IMR-90 (cell line): ENCODE data around the gene EXOC4.

ENCODE experiments used
- CEBPB ChIP-seq: IDR thresholded peaks from 2 replicates; pipeline ENCODE4 v1.6.1; 2012; ENCODE audit warnings: low read depth, low read length, improper control_type of control experiment
- FOS ChIP-seq: fragments of 150-350 bp; IDR thresholded peaks from 2 replicates; pipeline ENCODE4 v1.6.1; 2016; ENCODE audit warnings: low read depth, low read length
- POLR2A ChIP-seq: IDR thresholded peaks from 2 replicates; pipeline ENCODE4 v1.6.1; 2012; ENCODE audit warnings: mild to moderate bottlenecking, low read depth, low read length
- TF ChIP-seq, protein P1 (sequence below): conservative IDR thresholded peaks from 2 replicates; pipeline ENCODE4 v1.5.1; 2012; ENCODE audit warnings: mild to moderate bottlenecking, low read depth, low read length, improper control_type of control experiment
- TF ChIP-seq, protein P2 (sequence below): fragments of 150-350 bp; IDR thresholded peaks from 2 replicates; pipeline ENCODE4 v1.6.1; 2017; ENCODE audit warnings: mild to moderate bottlenecking, antibody characterized with exemption, low read length, low read depth

DNA sequence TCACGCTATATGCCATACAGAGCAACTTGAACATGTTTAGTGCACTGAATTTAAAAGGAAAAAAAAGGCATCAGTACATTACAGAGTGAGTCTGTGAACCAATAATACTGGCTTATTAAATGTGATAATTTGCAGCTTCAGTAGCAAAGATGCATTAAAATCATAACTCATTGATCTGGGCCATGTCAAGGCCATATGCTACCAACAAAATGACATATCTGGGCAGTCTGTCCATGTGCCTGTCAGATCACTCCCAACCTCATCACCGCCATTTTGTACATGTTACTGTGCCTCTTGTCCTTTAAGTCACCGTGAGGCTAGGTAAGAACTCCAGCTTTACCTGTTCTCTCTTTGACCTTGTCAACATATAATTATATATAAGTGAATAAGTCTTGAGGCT lies 566.8 kb downstream of the EXOC4 start:
- TF ChIP-seq, protein P1, sequence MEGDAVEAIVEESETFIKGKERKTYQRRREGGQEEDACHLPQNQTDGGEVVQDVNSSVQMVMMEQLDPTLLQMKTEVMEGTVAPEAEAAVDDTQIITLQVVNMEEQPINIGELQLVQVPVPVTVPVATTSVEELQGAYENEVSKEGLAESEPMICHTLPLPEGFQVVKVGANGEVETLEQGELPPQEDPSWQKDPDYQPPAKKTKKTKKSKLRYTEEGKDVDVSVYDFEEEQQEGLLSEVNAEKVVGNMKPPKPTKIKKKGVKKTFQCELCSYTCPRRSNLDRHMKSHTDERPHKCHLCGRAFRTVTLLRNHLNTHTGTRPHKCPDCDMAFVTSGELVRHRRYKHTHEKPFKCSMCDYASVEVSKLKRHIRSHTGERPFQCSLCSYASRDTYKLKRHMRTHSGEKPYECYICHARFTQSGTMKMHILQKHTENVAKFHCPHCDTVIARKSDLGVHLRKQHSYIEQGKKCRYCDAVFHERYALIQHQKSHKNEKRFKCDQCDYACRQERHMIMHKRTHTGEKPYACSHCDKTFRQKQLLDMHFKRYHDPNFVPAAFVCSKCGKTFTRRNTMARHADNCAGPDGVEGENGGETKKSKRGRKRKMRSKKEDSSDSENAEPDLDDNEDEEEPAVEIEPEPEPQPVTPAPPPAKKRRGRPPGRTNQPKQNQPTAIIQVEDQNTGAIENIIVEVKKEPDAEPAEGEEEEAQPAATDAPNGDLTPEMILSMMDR = no peak
- TF ChIP-seq POLR2A (no peak), FOS (no peak), CEBPB (no peak)
- TF ChIP-seq, protein P2, sequence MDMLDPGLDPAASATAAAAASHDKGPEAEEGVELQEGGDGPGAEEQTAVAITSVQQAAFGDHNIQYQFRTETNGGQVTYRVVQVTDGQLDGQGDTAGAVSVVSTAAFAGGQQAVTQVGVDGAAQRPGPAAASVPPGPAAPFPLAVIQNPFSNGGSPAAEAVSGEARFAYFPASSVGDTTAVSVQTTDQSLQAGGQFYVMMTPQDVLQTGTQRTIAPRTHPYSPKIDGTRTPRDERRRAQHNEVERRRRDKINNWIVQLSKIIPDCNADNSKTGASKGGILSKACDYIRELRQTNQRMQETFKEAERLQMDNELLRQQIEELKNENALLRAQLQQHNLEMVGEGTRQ = no peak
